Activated naive CD8-positive, alpha-beta T cell treated with anti-CD3 and anti-CD28 coated beads, Interleukin-2, amount 50 U/mL, for 16 hours (primary cell): ENCODE results near the gene CDC5L.
"Not testable (repeated sequence)": the region's sequence is repeated elsewhere in the genome, so short reads cannot be mapped to it uniquely, and the experiment has no call there.

Experiments used
- DNase-seq: peaks from one replicate; pipeline ENCODE4 v3.0.0-alpha.2; 2020; ENCODE audit warnings: low read depth, low spot score

Gene CDC5L

GRCh38 chr6:44415449-44415848 lies 27.9 kb downstream of the CDC5L start:
- DNase-seq: no peak

GRCh38 chr6:44415873-44416502 lies 28.5 kb downstream of the CDC5L start:
- DNase-seq: no peak

- no peak for DNase-seq
Observed at GRCh38 chr6:44422531-44422930, 35.0 kb downstream of the CDC5L start.

- DNase-seq: no peak
Observed at GRCh38 chr6:44423306-44423705, 35.8 kb downstream of the CDC5L start.

GRCh38 chr6:44425951-44426350 lies 38.4 kb downstream of the CDC5L start:
- no peak for DNase-seq

GRCh38 chr6:44428682-44429081 lies 41.2 kb downstream of the CDC5L start:
- no peak for DNase-seq

GRCh38 chr6:44430326-44430725 lies 42.8 kb downstream of the CDC5L start:
- DNase-seq: no peak

- peak; percentile 1 for DNase-seq
Observed at GRCh38 chr6:44431118-44431725, 43.7 kb downstream of the CDC5L start.

GRCh38 chr6:44432227-44432626 lies 44.7 kb downstream of the CDC5L start:
- no peak for DNase-seq

- no peak for DNase-seq
Observed at GRCh38 chr6:44432726-44433125, 45.2 kb downstream of the CDC5L start.

- DNase-seq: no peak
Observed at GRCh38 chr6:44435500-44435899, 48.0 kb downstream of the CDC5L start.

GRCh38 chr6:44438827-44439226 lies 51.3 kb downstream of the CDC5L start:
- no peak for DNase-seq

GRCh38 chr6:44439270-44440045 lies 52.0 kb downstream of the CDC5L start:
- no peak for DNase-seq

GRCh38 chr6:44441091-44441855 lies 53.8 kb downstream of the CDC5L start:
- no peak for DNase-seq

- DNase-seq: no peak
Observed at GRCh38 chr6:44442236-44442635, 54.7 kb downstream of the CDC5L start.

GRCh38 chr6:44442833-44443444 lies 55.4 kb downstream of the CDC5L start:
- DNase-seq: no peak

- no peak for DNase-seq
Observed at GRCh38 chr6:44444853-44445252, 57.3 kb downstream of the CDC5L start.

- DNase-seq: no peak
Observed at GRCh38 chr6:44446626-44447300, 59.3 kb downstream of the CDC5L start.

- DNase-seq: not testable (repeated sequence)
Observed at GRCh38 chr6:44449181-44449580, 61.7 kb downstream of the CDC5L start.

- DNase-seq: no peak
Observed at GRCh38 chr6:44451803-44452695, 64.5 kb downstream of the CDC5L start.
